ENCODE data around the gene SRP14.
A peak's percentile ranks its signal among the peaks of the same experiment; 100 is the strongest.
"Not testable (repeated sequence)": the region's sequence is repeated elsewhere in the genome, so short reads cannot be mapped to it uniquely, and the experiment has no call there.

Gene SRP14

GRCh38 chr15:40050788-40051470 lies 11.9 kb upstream of the SRP14 start:
- DNase-seq (ENCODE audit: low spot score) = no peak

- no peak for DNase-seq (ENCODE audit: low spot score)
These were observed 10.0 kb upstream of the SRP14 start for GRCh38 chr15:40048926-40049475.

DNA sequence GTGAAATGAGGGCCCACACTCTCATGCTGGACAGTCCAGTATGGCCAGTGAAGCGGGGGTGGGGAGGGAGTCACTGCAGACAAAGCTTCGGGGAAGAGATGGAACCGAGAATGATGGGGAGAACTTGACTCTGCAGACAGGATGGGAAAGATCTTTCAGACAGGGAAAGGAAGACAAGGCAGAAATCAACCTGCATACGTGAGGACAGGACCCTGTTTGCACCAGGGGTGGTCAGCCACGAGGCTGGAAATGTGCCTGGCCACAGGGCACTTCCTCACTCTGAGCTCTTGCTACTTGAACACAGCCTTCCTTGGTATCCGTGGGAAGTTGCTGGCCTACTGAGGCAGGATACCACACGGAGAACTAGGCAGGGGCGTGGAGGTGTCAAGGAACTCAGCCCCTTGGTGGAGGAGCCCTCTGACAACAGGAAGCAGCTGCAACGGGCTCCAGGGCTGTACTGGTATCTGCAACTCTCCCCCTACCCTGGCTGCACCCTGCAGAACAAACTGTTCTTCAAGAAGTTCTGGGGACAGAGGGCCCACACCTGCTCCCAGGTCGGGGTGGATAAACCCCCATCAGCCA lies 9.3 kb upstream of the SRP14 start:
- no peak for DNase-seq (ENCODE audit: low spot score)

DNA sequence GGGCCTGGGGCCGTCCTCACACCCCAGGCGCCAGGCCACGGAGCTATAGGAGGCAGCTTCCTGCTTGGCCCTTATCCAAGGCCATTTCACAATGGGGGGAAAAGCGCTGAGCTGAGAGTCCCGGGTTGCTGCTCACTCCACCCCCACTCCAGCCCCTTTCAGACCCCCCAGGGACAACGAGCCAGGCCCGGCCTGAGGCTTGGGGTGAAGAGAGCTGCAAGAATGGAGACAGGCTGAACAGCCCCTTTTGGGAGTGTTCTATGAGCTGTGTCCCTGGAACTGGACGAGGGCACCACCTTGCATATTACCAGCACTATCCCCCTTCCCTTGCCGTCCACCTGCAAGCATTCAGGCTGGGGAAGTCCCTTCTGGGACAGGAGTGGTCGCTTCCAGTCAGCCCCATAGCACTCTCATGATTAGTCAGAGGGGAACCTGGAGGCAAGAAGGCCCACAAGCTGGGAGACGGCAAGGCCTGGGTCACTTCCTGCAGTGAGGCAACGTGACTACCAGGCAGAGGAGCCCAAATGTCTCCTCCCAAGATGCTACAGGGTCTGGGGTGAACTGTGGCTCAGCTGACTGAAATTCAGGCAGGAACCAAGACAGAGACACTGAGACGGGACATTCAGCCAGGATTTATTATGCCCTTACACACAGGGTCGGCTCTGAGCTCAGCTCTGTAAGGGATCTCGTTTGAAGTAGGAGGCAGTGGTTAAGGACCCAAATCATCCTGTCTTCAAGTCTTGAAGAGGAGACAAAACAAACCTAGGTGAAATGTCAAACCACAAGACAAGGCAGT lies 8.6 kb upstream of the SRP14 start:
- peak; percentile 45 for DNase-seq (ENCODE audit: low spot score)

DNA sequence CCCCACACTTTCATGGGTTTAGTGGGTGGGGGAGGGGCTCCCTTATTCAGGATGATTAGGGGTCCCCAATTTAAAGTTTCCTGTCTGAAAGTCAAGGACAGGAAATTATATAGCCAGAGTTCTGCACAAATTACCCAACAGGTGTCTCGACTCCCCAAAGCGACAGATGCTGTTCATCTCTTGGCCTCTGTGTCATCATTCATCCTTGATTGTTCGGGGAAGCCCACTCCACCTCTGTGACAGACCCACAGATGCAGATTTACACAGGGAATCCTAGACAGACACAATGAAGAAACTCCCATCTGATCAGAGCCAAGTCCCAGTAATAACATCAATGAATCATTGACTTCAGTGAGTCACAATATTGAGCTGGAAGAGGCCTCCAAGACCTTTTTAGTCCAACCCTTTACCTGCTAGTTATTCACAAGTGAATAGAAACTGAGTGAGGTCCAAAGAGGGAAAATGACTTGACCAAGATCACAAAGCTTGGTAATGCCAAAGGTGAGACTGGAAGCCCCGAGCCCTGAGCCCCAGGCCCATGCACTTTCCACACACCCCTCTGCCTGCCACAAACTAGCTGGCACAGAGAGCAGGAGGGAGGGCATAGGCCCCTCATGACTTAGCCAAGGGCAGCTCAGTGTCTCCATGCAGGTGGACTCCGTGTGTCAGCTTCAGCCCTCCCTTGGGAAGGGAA lies 7.9 kb upstream of the SRP14 start:
- DNase-seq (ENCODE audit: low spot score) = peak; percentile 67

DNA sequence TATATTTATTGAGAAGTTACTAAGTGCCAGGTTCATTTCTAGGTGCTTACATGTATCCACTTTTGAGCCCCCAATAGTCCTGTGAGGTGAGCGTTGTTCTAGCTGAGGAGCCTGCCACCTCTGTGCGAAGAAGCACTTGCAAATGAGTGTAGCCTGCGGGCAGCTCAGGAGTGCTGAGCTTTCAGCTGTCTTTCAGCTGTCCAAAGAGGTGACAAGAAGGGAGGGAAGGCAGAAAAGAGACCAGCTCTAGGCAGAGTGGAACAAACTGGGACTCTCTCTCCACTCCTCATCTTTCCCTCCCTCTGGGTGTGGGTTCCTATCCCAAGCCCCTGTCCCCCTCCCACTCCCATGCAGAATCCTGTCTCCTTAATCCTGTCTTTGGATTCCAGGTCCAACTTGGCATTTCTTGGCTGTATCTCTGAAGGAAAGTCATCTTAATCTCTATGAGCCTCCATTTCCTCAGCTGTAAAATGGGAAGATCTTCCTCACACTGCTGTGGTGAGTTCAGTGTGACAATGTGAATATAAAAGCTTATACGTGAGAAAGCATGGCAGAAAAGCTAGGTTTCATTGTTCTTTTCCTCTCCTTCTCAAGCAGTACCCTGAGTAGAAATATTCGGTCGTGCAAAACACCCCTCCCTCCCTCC lies 6.7 kb upstream of the SRP14 start:
- no peak for DNase-seq (ENCODE audit: low spot score)

- DNase-seq (ENCODE audit: low spot score) = peak; percentile 95
These were observed 6.0 kb upstream of the SRP14 start for GRCh38 chr15:40044717-40045571.

- DNase-seq (ENCODE audit: low spot score) = no peak
These were observed 5.1 kb upstream of the SRP14 start for GRCh38 chr15:40043927-40044716.

DNA sequence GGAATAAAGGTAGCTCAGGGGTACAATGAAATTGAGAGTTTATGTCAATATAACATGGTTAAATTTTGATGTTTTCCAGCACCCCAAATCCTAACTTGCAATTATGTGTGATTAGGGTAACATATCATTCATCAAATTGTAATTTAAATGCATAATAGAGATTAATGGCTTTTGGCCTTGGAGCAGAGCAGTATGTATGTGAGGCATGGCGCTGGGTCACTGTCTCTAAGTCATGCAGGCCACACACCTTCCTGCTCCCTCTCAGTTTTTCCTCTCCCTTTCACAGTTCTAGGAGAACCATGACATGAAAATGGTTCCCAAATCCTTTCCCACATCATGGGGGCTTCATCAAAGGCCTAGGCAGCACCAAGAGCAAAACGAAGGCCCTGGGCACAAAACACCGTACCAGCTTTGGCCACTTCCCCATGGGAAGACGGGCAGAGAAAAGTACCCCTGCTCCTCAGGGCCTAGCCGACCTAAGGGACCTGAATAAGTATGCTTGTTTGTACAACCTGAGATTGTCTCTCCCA lies 3.9 kb upstream of the SRP14 start:
- DNase-seq (ENCODE audit: low spot score) = no peak

DNA sequence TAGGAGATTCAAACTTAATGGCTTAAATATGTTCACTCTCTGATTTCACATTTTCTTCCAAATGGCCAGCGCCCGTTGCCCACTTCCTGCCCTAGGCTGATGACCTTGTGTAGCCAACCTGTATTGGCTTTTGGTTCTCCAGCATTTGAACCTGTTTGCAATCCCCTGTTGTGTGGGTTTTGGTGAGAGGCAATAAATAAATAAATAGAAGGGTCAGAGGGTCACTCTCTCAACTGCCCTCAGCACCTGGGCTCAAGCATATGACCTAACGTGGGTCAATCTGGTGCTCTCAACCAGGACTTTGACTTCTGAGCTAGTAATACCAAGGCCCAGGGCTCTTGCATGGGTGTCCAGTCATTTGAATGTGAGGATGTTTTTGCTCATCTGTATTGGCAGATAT lies 1.8 kb upstream of the SRP14 start:
- DNase-seq (ENCODE audit: low spot score) = no peak

GRCh38 chr15:40040293-40040635 lies 1.3 kb upstream of the SRP14 start:
- DNase-seq (ENCODE audit: low spot score) = no peak

DNA sequence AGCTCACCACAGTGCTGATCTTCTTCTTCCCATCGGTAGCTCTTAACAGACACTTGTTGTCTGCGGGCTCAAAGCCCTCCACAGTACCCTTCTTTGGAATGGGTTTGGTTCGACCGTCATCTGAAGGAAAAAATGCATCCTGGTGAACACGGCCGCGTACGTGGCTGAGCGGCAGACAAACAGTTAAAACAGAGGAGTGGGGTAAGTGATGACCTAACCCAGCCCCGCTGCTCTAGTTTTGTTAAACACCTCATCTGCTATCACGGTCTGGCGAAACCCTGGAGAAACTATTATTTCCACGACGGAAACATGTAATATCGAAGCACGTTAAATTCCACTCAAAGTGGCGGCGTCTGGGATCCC lies 725 bp downstream of the SRP14 start:
- peak; percentile 49 for DNase-seq (ENCODE audit: low spot score)

DNA sequence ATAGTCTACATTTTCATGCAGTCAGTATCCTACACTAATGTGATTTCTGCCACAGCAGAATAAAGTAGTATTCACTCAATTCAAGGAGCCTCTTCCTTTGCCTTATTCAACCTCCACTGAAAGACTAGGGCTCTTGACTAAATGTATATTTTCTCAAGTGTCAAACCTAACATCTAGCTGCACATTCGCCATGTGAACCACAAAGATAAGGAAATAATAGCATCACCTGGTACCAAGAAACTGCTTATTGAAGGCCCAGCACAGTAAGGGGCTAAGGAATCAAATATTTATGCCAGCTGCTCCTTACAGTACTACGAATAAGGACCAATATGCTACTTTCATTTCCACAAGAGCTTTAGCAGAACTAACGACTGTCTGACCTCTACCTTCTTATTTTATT lies 1.3 kb downstream of the SRP14 start:
- no peak for DNase-seq (ENCODE audit: low spot score)

DNA sequence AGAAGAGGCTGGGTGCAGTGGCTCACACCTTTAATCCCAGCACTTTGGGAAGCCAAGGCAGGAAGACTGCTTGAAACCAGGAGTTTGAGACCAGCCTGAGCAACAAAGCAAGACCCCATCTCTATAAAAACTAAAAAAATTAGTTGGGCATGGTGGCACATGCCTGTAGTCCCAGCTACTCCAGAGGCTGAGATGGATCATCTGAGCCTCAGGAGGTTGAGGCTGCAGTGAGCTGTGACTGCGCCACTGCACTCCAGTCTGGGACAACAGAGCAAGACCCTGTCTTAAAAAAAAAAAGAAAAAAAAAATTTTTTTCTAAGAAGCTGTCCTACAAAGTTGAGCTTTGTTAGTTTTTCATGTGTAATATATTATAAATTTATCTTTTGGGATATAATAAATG lies 3.8 kb downstream of the SRP14 start:
- not testable (repeated sequence) for DNase-seq (ENCODE audit: low spot score)

- DNase-seq (ENCODE audit: low spot score) = no peak
These were observed 4.6 kb downstream of the SRP14 start for GRCh38 chr15:40034186-40034946.

- no peak for DNase-seq (ENCODE audit: low spot score)
These were observed 6.7 kb downstream of the SRP14 start for GRCh38 chr15:40032125-40032839.

- no peak for DNase-seq (ENCODE audit: low spot score)
These were observed 7.7 kb downstream of the SRP14 start for GRCh38 chr15:40031300-40031699.
